Endodermal cell (in vitro differentiated cells): ENCODE measurements around the gene GNAQ. TPM values are rescaled to one million over a fixed set of nuclear protein-coding genes. Genes with fewer than 3 reads are reported as not detected.
A peak's percentile ranks its signal among the peaks of the same experiment; 100 is the strongest.

Experiments
- DNase-seq: peaks from one replicate; pipeline ENCODE4 v3.0.0-alpha.2; 2017
- H3K27ac ChIP-seq: 2 replicates; pipeline ENCODE4 v1.5.1; 2013; ENCODE audit warnings: mild to moderate bottlenecking, low read depth, low read length, moderate library complexity
- H3K27me3 ChIP-seq: 2 replicates; pipeline ENCODE4 v1.6.1; 2013; ENCODE audit warnings: mild to moderate bottlenecking, low read length, moderate library complexity; ENCODE audit not compliant: insufficient read depth, control insufficient read depth, poor library complexity, severe bottlenecking
- H3K36me3 ChIP-seq: 2 replicates; pipeline ENCODE4 v1.7.0; 2013; ENCODE audit warnings: mild to moderate bottlenecking, low read length, moderate library complexity; ENCODE audit not compliant: control insufficient read depth, insufficient read depth
- H3K4me1 ChIP-seq: one replicate; pipeline ENCODE4 v1.7.0; 2013; ENCODE audit warnings: low read length; ENCODE audit not compliant: control insufficient read depth, insufficient read depth
- H3K4me3 ChIP-seq: 2 replicates; pipeline ENCODE4 v1.5.1; 2013; ENCODE audit warnings: mild to moderate bottlenecking, low read length, moderate library complexity
- H3K9ac ChIP-seq: 2 replicates; pipeline ENCODE4 v1.6.1; 2013; ENCODE audit warnings: mild to moderate bottlenecking, low read length, moderate library complexity; ENCODE audit not compliant: poor library complexity, severe bottlenecking; ENCODE audit errors: extremely low read depth
- H3K9me3 ChIP-seq: 2 replicates; pipeline ENCODE4 v1.6.1; 2013; ENCODE audit warnings: mild to moderate bottlenecking, low read length, moderate library complexity; ENCODE audit not compliant: control insufficient read depth
- H3K27ac Mint-ChIP-seq: 2 replicates; pipeline ENCODE4 v1.8.0; 2020; ENCODE audit warnings: mixed read lengths
- H3K27me3 Mint-ChIP-seq: 2 replicates; pipeline ENCODE4 v1.8.0; 2021; ENCODE audit warnings: mild to moderate bottlenecking, mixed read lengths; ENCODE audit not compliant: insufficient read depth
- H3K36me3 Mint-ChIP-seq: 2 replicates; pipeline ENCODE4 v1.8.0; 2020; ENCODE audit warnings: low read depth, mixed read lengths
- H3K4me1 Mint-ChIP-seq: 2 replicates; pipeline ENCODE4 v1.8.0; 2020; ENCODE audit warnings: mixed read lengths
- H3K4me3 Mint-ChIP-seq: 2 replicates; pipeline ENCODE4 v1.8.0; 2020; ENCODE audit warnings: mild to moderate bottlenecking, moderate library complexity, mixed read lengths
- H3K9me3 Mint-ChIP-seq: 2 replicates; pipeline ENCODE4 v1.8.0; 2020; ENCODE audit warnings: mild to moderate bottlenecking, mixed read lengths
- WGBS, 2 experiments: methylation state at CpG; one replicate each; pipeline versions ENCODE4 v1.1.5 to v1.1.7; 2013; ENCODE audit warnings: missing lambda C conversion rate in 2 of 2, mixed read lengths in 1 of 2; ENCODE audit not compliant: insufficient coverage in 1 of 2, insufficient read length in 1 of 2; 5-methylcytosine and 5-hydroxymethylcytosine counted together
- total RNA-seq, 2 donors: library from RNA; stranded (reverse); fragmentation: NEBNext Ultra II Directional in 1 of 2; extraction: Animal tissue kit (Norgen Biotek cat#: 25700) in 1 of 2; gene quantifications; 2 replicates in 1 of 2; 3 replicates in 1 of 2; pipeline ENCODE4 v1.2.1, GENCODE V29; 2021
- TF ChIP-seq, protein P1 (sequence below): fragments of 200-600 bp; sonication (generic); conservative IDR thresholded peaks from 2 replicates; pipeline ENCODE4 v1.5.0; 2021; ENCODE audit warnings: antibody characterized with exemption, mild to moderate bottlenecking

The GNAQ gene
- total RNA-seq, 2 donors from 2014 or later: 46.0 to 57.6 TPM

DNA sequence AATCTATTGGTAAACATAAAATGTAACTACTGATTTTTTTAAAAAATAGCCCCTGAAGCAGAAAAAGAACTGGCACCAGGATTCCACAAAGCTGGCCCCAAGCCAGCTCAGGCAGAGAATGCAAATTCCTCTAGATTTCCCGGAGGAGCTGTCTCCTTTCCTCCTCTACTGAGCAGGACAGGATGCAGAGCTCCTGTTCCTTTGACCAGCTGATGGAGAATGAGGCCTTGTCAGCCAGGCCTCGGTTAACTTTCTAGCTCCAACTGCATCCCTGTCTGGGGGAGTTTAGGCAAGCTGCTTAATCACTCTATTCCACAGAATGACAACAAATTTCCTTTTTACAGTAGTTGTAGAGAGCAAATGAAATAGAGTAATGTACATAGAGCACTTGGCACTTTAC, 155.5 kb downstream of the GNAQ start:
- no peaks in the 10 kb centered on the region for H3K9me3 ChIP-seq
- no peak overlapping the region for H3K4me3 ChIP-seq
- Mint-ChIP-seq H3K27ac (no peak overlapping the region), H3K9me3 (no peaks in the 10 kb centered on the region), H3K36me3 (no peaks in the 10 kb centered on the region), H3K4me1 (peaks cover 43% of the 10 kb centered on the region), H3K27me3 (peaks cover 5% of the 10 kb centered on the region), H3K4me3 (no peak overlapping the region)
- DNase-seq: peak; percentile 58
- H3K36me3 ChIP-seq: no peaks in the 10 kb centered on the region
- WGBS, 2 experiments: 50 to 55% methylated on average over 1 to 2 of the region's 2 CpGs
- H3K27me3 ChIP-seq: no peaks in the 10 kb centered on the region
- peaks cover 25% of the 10 kb centered on the region for H3K4me1 ChIP-seq
- H3K9ac ChIP-seq: no peak overlapping the region
- H3K27ac ChIP-seq: no peak overlapping the region
- TF ChIP-seq, protein P1, sequence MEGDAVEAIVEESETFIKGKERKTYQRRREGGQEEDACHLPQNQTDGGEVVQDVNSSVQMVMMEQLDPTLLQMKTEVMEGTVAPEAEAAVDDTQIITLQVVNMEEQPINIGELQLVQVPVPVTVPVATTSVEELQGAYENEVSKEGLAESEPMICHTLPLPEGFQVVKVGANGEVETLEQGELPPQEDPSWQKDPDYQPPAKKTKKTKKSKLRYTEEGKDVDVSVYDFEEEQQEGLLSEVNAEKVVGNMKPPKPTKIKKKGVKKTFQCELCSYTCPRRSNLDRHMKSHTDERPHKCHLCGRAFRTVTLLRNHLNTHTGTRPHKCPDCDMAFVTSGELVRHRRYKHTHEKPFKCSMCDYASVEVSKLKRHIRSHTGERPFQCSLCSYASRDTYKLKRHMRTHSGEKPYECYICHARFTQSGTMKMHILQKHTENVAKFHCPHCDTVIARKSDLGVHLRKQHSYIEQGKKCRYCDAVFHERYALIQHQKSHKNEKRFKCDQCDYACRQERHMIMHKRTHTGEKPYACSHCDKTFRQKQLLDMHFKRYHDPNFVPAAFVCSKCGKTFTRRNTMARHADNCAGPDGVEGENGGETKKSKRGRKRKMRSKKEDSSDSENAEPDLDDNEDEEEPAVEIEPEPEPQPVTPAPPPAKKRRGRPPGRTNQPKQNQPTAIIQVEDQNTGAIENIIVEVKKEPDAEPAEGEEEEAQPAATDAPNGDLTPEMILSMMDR: no peak

DNA sequence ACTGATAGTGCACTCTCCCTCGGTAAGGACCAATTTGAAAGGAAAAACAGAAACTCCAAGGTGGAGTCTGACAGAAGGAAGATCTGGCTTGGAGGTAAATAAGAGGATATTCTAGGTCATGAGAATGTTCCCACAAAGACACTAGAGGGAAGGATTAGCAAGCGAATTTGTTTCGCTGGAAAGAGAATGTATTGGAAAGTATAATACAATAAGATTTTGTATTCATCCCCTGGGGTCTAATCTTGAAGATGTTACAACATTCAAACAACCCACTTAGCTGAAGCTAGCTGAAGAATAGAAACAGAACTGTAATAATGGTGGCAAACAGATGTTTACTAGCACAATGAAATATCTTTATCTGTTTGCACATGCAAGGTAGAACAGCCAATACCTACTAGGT, 158.7 kb downstream of the GNAQ start:
- H3K4me3 ChIP-seq: no peak overlapping the region
- no peak overlapping the region for H3K27ac Mint-ChIP-seq
- TF ChIP-seq, protein P1: no peak

DNA sequence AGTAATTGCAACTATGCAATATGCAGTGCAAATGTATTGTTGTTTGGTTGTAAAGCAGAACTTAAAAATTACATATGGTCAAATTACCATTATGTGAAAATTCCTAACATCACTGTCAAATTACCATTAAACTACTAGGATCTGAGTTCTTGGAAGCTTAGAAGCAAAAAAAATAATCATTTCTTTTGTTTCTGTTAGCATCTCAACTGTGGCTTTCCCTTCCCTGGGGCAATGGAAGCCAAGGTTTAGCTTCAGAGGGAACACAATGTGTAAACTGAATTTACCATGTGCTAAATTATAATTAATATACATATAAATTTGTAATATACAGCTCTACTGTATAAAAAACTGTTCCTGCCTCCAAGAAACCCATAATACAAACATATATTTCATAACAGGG, 159.4 kb downstream of the GNAQ start:
- H3K4me1 Mint-ChIP-seq: peaks cover 37% of the 10 kb centered on the region
- Histone ChIP-seq H3K27me3 (no peaks in the 10 kb centered on the region), H3K36me3 (no peaks in the 10 kb centered on the region), H3K4me1 (peaks cover 25% of the 10 kb centered on the region), H3K9me3 (no peaks in the 10 kb centered on the region), H3K4me3 (no peak overlapping the region), H3K27ac (no peak overlapping the region), H3K9ac (no peak overlapping the region)
- TF ChIP-seq, protein P1: no peak
- peaks cover 2% of the 10 kb centered on the region for H3K27me3 Mint-ChIP-seq
- H3K27ac Mint-ChIP-seq: no peak overlapping the region
- no peak overlapping the region for H3K4me3 Mint-ChIP-seq
- no peak for DNase-seq
- H3K36me3 Mint-ChIP-seq: no peaks in the 10 kb centered on the region
- H3K9me3 Mint-ChIP-seq: no peaks in the 10 kb centered on the region

More for the DNA sequence above, 158.7 kb downstream of the GNAQ start:
- Histone ChIP-seq H3K27ac (no peak overlapping the region), H3K4me1 (peaks cover 25% of the 10 kb centered on the region), H3K36me3 (no peaks in the 10 kb centered on the region), H3K9me3 (no peaks in the 10 kb centered on the region), H3K9ac (no peak overlapping the region), H3K27me3 (no peaks in the 10 kb centered on the region)
- Mint-ChIP-seq H3K4me1 (peaks cover 39% of the 10 kb centered on the region), H3K4me3 (no peak overlapping the region), H3K36me3 (no peaks in the 10 kb centered on the region), H3K9me3 (no peaks in the 10 kb centered on the region), H3K27me3 (peaks cover 5% of the 10 kb centered on the region)
- WGBS, 2 experiments: 86 to 100% methylated on average over 1 to 3 of the region's 3 CpGs
- no peak for DNase-seq
